NCI-H2196 (cell line): ENCODE measurements around the gene KLK8.
A peak's percentile ranks its signal among the peaks of the same experiment; 100 is the strongest.
"Not testable (repeated sequence)": the region's sequence is repeated elsewhere in the genome, so short reads cannot be mapped to it uniquely, and the experiment has no call there.

ENCODE experiments used
- DNase-seq: peaks from one replicate; lab custom pipeline; 2025; ENCODE audit not compliant: unreplicated experiment; lab: John Stamatoyannopoulos, UW

The KLK8 gene

DNA sequence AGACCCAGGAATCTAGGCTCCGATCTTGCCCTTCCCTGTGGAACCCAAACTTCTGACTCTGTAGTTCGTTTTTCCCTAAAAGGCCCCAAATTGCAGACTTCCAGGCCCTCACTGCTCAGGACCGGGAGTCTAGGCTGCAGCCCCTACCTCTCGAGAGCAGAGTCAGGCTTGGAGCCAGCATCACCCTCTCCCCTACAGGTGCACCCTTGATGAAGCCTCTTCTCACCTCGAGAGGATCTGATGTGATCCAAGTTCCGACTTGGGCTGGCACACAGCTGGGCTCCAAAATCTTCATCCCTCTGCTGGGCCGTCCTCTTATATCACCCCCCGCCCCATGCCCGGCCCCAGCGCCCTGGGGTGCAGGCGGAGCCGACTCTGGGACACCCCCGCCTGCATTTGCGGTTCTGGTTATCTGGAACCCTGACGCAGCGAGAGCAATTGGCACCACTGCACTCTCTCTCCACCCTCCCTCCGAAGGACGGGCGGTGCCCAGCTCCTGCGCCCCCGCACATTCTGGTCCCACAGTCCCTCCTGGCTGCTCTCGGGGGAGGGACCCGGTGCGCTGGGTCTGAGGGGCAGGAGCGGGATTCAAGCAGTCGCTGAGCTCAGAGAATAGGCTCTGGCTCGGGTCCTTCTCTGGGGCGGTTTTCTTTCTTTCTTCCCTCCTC is 17.6 kb downstream of the KLK8 start, which contains the start of gene KLK7:
TSS of gene KLK7 (minus strand) at position 293 of the 668 bp plus-strand sequence. CDS start 1,518 bp downstream, outside the sequence.
- no peak for DNase-seq

- no peak for DNase-seq
These were observed 19.2 kb downstream of the KLK8 start for GRCh38 chr19:50982186-50982585.

- no peak for DNase-seq
These were observed 19.7 kb downstream of the KLK8 start for GRCh38 chr19:50981587-50982146.

GRCh38 chr19:50980208-50980607 is 21.2 kb downstream of the KLK8 start:
- no peak for DNase-seq

DNA sequence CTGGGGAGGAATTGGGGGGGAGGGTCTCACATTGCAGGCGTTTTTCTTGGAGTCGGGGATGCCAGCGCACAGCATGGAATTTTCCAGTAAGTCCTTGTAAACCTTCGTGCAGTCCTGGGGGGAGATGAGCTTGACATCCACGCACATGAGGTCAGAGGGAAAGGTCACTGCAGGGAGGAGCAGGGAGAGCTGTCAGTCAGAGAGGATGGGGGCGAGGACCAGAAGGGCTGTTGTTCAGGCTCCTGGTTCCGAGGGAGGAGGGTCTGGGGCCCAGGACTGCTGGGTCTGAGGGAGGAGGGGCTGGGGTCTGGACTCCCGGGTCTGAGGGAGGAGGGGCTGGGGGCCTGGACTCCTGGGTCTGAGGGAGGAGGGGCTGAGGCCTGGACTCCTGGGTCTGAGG is 21.6 kb downstream of the KLK8 start:
- no peak for DNase-seq

GRCh38 chr19:50978772-50979390 is 22.5 kb downstream of the KLK8 start:
- no peak for DNase-seq

DNA sequence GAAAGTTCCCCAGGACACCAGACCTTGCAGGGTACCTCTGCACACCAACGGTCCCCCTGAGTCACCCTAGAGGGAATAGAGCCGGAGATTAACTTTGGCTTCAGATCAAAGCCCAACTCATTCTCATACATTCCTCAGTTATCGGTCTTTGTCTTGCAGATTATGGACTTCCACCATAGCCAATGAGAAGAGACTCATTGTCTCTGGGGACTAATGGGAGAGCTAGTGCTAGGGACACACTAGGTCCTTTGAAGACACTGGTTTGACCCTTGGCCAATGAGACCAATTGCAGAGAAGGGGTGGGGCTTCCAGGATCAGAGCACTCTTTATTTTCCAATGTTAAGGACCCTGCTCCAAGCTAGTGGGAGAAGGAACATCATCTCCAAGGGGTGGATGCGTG is 23.8 kb downstream of the KLK8 start:
- no peak for DNase-seq

- DNase-seq: peak; percentile 19
These were observed 25.6 kb downstream of the KLK8 start for GRCh38 chr19:50975766-50976165.

DNA sequence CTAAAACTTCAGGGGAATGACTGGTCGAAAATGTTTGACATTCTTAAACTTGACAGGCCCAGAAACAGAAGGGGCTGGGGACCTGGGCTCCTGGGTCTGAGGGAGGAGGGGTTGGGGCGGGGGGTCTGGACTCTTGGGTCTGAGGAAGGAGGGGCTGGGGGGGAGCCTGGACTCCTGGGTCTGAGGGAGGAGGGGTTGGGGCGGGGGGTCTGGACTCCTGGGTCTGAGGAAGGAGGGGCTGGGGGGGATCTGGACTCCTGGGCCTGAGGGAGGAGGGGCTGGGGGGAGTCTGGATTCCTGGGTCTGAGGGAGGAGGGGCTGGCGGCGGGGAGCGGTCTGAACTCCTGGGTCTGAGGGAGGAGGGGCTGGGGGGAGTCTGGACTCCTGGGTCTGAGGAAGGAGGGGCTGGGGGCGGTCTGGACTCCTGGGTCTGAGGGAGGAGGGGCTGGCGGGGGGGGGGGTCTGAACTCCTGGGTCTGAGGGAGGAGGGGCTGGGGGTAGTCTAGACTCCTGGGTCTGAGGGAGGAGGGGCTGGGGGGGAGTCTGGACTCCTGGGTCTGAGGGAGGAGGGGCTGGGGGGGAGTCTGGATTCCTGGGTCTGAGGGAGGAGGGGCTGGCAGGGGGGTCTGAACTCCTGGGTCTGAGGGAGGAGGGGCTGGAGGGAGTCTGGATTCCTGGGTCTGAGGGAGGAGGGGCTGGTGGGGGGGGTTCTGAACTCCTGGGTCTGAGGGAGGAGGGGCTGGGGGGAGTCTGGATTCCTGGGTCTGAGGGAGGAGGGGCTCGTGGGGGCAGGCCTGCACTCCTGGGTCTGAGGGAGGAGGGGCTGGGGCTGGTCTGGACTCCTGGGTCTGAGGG is 26.5 kb downstream of the KLK8 start:
- no peak for DNase-seq

DNA sequence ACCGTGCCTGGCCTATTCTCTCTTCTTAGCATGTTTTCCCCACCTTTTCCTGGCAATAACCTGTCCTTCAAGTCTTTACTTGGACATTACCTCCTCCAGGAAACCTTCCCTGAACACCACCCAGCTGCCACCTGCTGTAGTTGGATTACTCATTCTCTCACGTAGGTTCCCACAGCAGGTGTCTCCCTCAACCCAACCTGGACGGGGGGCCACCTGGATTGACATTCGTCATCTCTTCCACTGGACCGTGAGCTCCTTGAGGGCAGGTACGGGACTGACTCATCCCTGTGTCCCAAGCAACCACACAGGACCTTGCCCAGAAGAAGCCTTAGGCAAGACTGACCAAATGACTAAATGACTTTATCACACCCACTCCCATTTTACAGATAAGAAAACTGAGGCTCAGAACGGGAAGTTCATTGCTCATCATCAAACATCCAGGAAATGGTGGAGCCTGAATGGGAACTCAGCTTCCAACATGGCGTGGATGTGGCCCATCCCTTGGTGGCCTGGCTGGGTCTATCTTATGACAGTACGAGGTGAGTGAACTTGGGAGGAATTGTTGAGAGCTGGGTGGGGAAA is 28.5 kb downstream of the KLK8 start:
- no peak for DNase-seq

DNA sequence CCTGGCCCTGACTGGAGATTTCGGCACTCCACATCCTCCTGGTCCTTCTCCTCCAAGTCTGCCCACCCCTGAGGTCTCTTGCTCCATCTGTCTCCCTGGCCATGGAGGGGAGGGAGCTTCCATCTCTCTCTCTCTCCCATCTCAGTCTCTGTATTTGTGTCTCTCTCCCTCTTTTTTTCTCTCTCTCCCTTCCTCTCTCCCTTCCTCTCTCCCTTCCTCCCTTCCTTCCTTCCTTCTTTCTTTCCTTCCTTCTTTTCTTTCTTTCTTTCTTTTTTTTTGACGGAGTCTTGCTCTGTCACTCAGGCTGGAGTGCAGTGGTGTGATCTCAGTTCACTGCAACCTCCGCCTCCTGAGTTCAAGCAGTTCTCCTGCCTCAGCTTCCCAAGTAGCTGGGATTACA is 31.6 kb downstream of the KLK8 start:
- not testable (repeated sequence) for DNase-seq

GRCh38 chr19:50969413-50969760 is 32.0 kb downstream of the KLK8 start, which contains the start of gene KLK6:
Gene KLK6, minus strand, starts transcription at chr19:50969591. Its CDS starts 1,487 bp downstream, at chr19:50968104.
- no peak for DNase-seq

- no peak for DNase-seq
These were observed 32.5 kb downstream of the KLK8 start for GRCh38 chr19:50968716-50969412.

- DNase-seq: no peak
These were observed 33.3 kb downstream of the KLK8 start for GRCh38 chr19:50967929-50968715.

DNA sequence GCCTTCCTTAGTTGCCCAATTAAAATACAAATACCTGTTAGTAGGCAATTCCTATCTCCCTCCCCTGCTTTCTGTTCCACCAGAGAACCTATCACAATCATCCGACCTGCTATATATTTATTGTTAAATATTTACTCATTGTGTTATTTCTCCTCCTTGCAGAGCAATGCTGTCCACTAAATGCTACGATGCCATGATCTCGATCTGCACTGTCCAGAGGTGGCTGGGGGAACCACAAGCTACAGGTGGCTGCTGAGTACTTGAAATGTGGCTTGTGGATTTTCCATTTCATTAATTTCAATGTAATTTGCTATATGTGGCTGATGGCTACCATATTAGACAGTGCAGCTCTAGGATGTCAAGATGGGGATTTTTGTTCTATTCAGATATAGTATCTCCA is 37.1 kb downstream of the KLK8 start:
- no peak for DNase-seq

- DNase-seq: no peak
These were observed 38.0 kb downstream of the KLK8 start for GRCh38 chr19:50963381-50963780.

- no peak for DNase-seq
These were observed 39.2 kb downstream of the KLK8 start for GRCh38 chr19:50962245-50962644.

DNA sequence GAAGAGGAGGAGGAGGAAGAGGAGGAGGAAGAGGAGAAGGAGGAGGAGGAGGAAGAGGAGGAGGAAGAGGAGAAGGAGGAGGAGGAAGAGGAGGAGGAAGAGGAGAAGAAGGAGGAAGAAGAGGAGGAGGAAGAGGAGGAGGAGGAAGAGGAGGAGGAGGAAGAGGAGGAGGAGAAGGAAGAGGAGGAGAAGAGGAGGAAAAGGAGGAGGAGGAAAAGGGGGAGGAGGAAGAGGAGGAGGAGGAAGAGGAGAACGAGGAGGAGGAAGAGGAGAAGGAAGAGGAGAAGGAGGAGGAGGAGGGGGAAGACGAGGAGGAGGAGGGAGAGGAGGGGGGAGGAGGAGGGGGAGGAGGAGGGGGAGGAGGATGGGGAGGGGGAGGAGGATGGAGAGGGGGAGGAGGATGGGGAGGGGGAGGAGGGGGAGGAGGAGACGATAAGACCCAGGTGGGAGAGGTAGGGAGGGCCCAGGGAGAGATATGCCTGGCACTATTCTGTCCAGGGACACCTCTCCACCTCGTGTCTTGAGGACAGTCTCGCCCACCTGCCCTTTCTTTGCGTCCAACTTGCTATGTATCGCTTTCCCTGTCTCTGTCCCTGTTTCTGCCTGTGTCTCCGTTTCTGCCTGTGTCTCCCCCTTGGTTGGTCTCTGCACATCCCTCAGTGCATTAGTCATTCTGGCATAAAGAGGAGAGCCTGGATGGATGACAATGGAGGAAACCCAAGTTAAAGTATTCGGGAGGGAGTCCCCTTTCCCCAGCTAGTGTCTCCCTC is 41.5 kb downstream of the KLK8 start:
- no peak for DNase-seq

GRCh38 chr19:50957587-50957986 is 43.8 kb downstream of the KLK8 start:
- no peak for DNase-seq
